Right lobe of liver (tissue), 4 donors: ENCODE results near the gene PDE6B.

Experiments
- POLR2A ChIP-seq: fragments of 450-650 bp; IDR thresholded peaks from one replicate; pipeline ENCODE4 v1.6.1; 2017; ENCODE audit warnings: antibody characterized with exemption, mild to moderate bottlenecking
- TF ChIP-seq, protein P1 (sequence below), 4 donors: fragments of 200-600 bp in 3 of 4; fragments of 450-650 bp in 1 of 4; IDR thresholded peaks; one replicate each; pipeline versions ENCODE4 v1.5.1 to v1.8.0; 2016 to 2022; ENCODE audit warnings: antibody characterized with exemption in 4 of 4, mild to moderate bottlenecking in 2 of 4
- donor health status: DM: no; HTN: no; CAD: no.
- donor health status: DM: no; HTN: no; CAD: no.
- donor health status: DM: no; HTN: yes; CAD: no.

DNA sequence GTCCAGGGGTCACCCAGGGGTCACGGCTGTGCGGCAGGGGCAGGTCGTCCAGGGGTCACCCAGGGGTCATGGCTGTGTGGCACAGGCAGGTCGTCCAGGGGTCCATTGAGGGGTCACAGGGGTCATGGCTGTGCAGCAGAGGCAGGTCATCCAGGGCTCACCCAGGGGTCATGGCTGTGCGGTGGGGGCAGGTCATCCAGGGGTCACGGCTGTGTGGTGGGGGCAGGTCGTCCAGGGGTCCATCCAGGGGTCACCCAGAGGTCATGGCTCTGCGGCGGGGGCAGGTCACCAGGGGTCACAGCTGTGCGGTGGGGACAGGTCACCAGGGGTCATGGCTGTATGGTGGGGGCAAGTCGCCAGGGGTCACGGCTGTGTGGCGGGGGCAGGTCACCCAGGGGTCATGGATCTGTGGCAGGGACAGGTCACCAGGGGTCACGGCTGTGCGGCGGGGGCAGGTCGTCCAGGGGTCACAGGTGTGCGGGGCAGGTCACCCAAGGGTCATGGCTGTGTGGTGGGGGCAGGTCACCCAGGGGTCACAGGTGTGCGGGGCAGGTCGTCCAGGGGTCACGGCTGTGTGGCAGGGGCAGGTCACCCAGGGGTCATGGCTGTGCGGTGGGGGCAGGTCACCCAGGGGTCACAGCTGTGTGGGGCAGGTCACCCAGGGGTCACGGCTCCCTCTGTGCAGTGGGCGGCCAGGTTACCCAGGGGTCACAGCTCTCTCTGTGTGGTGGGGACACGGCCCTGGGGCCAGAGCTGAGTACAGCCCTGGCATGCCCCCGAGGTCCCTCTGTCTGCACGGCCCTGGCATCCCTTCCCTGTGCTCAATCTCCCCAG is 32.7 kb downstream of the PDE6B start:
- TF ChIP-seq, protein P1, sequence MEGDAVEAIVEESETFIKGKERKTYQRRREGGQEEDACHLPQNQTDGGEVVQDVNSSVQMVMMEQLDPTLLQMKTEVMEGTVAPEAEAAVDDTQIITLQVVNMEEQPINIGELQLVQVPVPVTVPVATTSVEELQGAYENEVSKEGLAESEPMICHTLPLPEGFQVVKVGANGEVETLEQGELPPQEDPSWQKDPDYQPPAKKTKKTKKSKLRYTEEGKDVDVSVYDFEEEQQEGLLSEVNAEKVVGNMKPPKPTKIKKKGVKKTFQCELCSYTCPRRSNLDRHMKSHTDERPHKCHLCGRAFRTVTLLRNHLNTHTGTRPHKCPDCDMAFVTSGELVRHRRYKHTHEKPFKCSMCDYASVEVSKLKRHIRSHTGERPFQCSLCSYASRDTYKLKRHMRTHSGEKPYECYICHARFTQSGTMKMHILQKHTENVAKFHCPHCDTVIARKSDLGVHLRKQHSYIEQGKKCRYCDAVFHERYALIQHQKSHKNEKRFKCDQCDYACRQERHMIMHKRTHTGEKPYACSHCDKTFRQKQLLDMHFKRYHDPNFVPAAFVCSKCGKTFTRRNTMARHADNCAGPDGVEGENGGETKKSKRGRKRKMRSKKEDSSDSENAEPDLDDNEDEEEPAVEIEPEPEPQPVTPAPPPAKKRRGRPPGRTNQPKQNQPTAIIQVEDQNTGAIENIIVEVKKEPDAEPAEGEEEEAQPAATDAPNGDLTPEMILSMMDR (IDR thresholded peaks at IDR 0.05), result no peak
- no peak for TF ChIP-seq POLR2A
